ENCODE measurements around the gene PTPRN2. TPM values are rescaled to one million over a fixed set of nuclear protein-coding genes. Genes with fewer than 3 reads are reported as not detected.

The PTPRN2 gene
- total and polyA plus RNA-seq, 2 donors (not counting 1 experiment from before 2014, with no cell fraction given): 0.54 to 1.2 TPM

GRCh38 chr7:158139499-158139898 lies 448.1 kb downstream of the PTPRN2 start:
- H3K4me3 ChIP-seq (replicated peaks in 1 of 4; ENCODE audit: control extremely low read depth in 1 of 4, insufficient read depth in 1 of 4, low read depth in 3 of 4, low read length in 4 of 4): no peak overlapping the region
- H3K27me3 ChIP-seq (ENCODE audit: control insufficient read depth, insufficient read depth, low read length): no peaks in the 10 kb centered on the region
- no peak for DNase-seq (ENCODE audit: low read depth in 2 of 2)
- no peaks in the 10 kb centered on the region for H3K9me3 ChIP-seq (ENCODE audit: control insufficient read depth, insufficient read depth, low read depth, low read length)
- no peaks in the 10 kb centered on the region for H3K79me2 ChIP-seq (ENCODE audit: control insufficient read depth, insufficient read depth, low read length)
- no peaks in the 10 kb centered on the region for H3K36me3 ChIP-seq (ENCODE audit: control insufficient read depth, insufficient read depth, low read length)
- TF ChIP-seq EZH2 (IDR thresholded peaks at IDR 0.05; ENCODE audit: low read length, missing control alignments) (no peak), CTCF (conservative IDR thresholded peaks at IDR 0.05 in 1 of 2, IDR thresholded peaks at IDR 0.05 in 1 of 2; ENCODE audit: low read depth in 1 of 2, low read length in 2 of 2) (no peak)
- H3K4me1 ChIP-seq (ENCODE audit: control insufficient read depth, extremely low read depth, insufficient read depth, low read length): no peaks in the 10 kb centered on the region
- H3K27ac ChIP-seq (ENCODE audit: insufficient read depth, low read length): no peak overlapping the region
- no peaks in the 10 kb centered on the region for H4K20me1 ChIP-seq (ENCODE audit: control insufficient read depth, extremely low read depth, insufficient read depth, low read length)
- H3K9ac ChIP-seq (ENCODE audit: insufficient read depth, low read length): no peak overlapping the region
- H3K4me2 ChIP-seq (ENCODE audit: extremely low read depth, insufficient read depth, low read length): no peak overlapping the region
- H2AFZ ChIP-seq (ENCODE audit: low read length): no peak overlapping the region

DNA sequence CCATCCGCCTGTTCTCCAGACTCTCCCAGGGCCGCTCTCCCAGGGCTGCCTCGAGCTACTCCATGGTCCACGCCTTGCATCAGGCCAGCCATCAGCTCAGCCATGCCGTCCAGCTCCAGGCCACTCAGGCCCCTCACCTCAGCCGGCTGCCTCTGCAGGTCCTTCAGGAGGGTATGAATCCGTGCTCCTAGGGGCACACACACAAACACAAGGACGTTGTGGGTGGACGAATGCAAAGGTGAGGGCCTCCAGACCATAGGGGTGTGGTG lies 449.4 kb downstream of the PTPRN2 start:
- Histone ChIP-seq H3K9me3 (ENCODE audit: control insufficient read depth, insufficient read depth, low read depth, low read length) (no peaks in the 10 kb centered on the region), H3K27ac (ENCODE audit: insufficient read depth, low read length) (no peak overlapping the region)
- TF ChIP-seq EZH2 (IDR thresholded peaks at IDR 0.05; ENCODE audit: low read length, missing control alignments): no peak
- TF ChIP-seq CTCF (conservative IDR thresholded peaks at IDR 0.05 in 1 of 2, IDR thresholded peaks at IDR 0.05 in 1 of 2; ENCODE audit: low read depth in 1 of 2, low read length in 2 of 2): no peak

GRCh38 chr7:158137516-158138328 lies 449.9 kb downstream of the PTPRN2 start:
- Histone ChIP-seq H3K9ac (ENCODE audit: insufficient read depth, low read length) (no peak overlapping the region), H3K9me3 (ENCODE audit: control insufficient read depth, insufficient read depth, low read depth, low read length) (no peaks in the 10 kb centered on the region), H3K27ac (ENCODE audit: insufficient read depth, low read length) (no peak overlapping the region), H2AFZ (ENCODE audit: low read length) (no peak overlapping the region), H3K4me2 (ENCODE audit: extremely low read depth, insufficient read depth, low read length) (no peak overlapping the region), H3K79me2 (ENCODE audit: control insufficient read depth, insufficient read depth, low read length) (no peaks in the 10 kb centered on the region), H3K36me3 (ENCODE audit: control insufficient read depth, insufficient read depth, low read length) (no peaks in the 10 kb centered on the region), H3K4me3 (replicated peaks in 1 of 4; ENCODE audit: control extremely low read depth in 1 of 4, insufficient read depth in 1 of 4, low read depth in 3 of 4, low read length in 4 of 4) (no peak overlapping the region), H4K20me1 (ENCODE audit: control insufficient read depth, extremely low read depth, insufficient read depth, low read length) (no peaks in the 10 kb centered on the region), H3K27me3 (ENCODE audit: control insufficient read depth, insufficient read depth, low read length) (no peaks in the 10 kb centered on the region), H3K4me1 (ENCODE audit: control insufficient read depth, extremely low read depth, insufficient read depth, low read length) (no peaks in the 10 kb centered on the region)
- DNase-seq (ENCODE audit: low read depth in 2 of 2): no peak
- TF ChIP-seq CTCF (conservative IDR thresholded peaks at IDR 0.05 in 1 of 2, IDR thresholded peaks at IDR 0.05 in 1 of 2; ENCODE audit: low read depth in 1 of 2, low read length in 2 of 2) (no peak), EZH2 (IDR thresholded peaks at IDR 0.05; ENCODE audit: low read length, missing control alignments) (no peak)

More for the DNA sequence above, 449.4 kb downstream of the PTPRN2 start:
- Histone ChIP-seq H2AFZ (ENCODE audit: low read length) (no peak overlapping the region), H3K36me3 (ENCODE audit: control insufficient read depth, insufficient read depth, low read length) (no peaks in the 10 kb centered on the region), H3K27me3 (ENCODE audit: control insufficient read depth, insufficient read depth, low read length) (no peaks in the 10 kb centered on the region), H3K9ac (ENCODE audit: insufficient read depth, low read length) (no peak overlapping the region), H3K79me2 (ENCODE audit: control insufficient read depth, insufficient read depth, low read length) (no peaks in the 10 kb centered on the region), H3K4me3 (replicated peaks in 1 of 4; ENCODE audit: control extremely low read depth in 1 of 4, insufficient read depth in 1 of 4, low read depth in 3 of 4, low read length in 4 of 4) (no peak overlapping the region), H4K20me1 (ENCODE audit: control insufficient read depth, extremely low read depth, insufficient read depth, low read length) (no peaks in the 10 kb centered on the region), H3K4me1 (ENCODE audit: control insufficient read depth, extremely low read depth, insufficient read depth, low read length) (no peaks in the 10 kb centered on the region), H3K4me2 (ENCODE audit: extremely low read depth, insufficient read depth, low read length) (no peak overlapping the region)
- DNase-seq (ENCODE audit: low read depth in 2 of 2): no peak

Measured in fibroblast of lung (primary cell).